Esophagus muscularis mucosa (tissue), 4 donors: ENCODE results near the gene DSC1.

Experiments used
- CTCF ChIP-seq, 3 experiments: fragments of 200-600 bp in 2 of 3; fragments of 450-650 bp in 1 of 3; sonication (generic) in 2 of 3; IDR thresholded peaks; one replicate each; pipeline ENCODE4 v1.5.1; 2017 to 2019; ENCODE audit warnings: antibody characterized with exemption in 3 of 3, mild to moderate bottlenecking in 2 of 3, moderate library complexity in 1 of 3
- EP300 ChIP-seq: sonication (generic); formaldehyde crosslinking; IDR thresholded peaks from one replicate; pipeline ENCODE4 v1.6.1; 2017; ENCODE audit warnings: antibody characterized with exemption
- POLR2A ChIP-seq: fragments of 450-650 bp; IDR thresholded peaks from one replicate; pipeline ENCODE4 v1.6.1; 2017; ENCODE audit warnings: antibody characterized with exemption, moderate library complexity, mild to moderate bottlenecking, low read depth
- POLR2AphosphoS5 ChIP-seq, 2 donors: sonication (generic); formaldehyde crosslinking; IDR thresholded peaks; one replicate each; pipeline ENCODE4 v1.6.1; 2017; ENCODE audit warnings: antibody characterized with exemption in 2 of 2

GRCh38 chr18:31197676-31198075, 35.0 kb upstream of the DSC1 start:
- TF ChIP-seq CTCF (IDR thresholded peaks at IDR 0.05) = no peak
- no peak for TF ChIP-seq POLR2A
- TF ChIP-seq POLR2AphosphoS5 (IDR thresholded peaks at IDR 0.05) = no peak
- TF ChIP-seq EP300 = no peak
